ENCODE data around the gene ANKRD9. TPM values are rescaled to one million over a fixed set of nuclear protein-coding genes. Genes with fewer than 3 reads are reported as not detected.

ANKRD9 gene
- total RNA-seq, 1 experiment from 2014 or later = 0.04 TPM

DNA sequence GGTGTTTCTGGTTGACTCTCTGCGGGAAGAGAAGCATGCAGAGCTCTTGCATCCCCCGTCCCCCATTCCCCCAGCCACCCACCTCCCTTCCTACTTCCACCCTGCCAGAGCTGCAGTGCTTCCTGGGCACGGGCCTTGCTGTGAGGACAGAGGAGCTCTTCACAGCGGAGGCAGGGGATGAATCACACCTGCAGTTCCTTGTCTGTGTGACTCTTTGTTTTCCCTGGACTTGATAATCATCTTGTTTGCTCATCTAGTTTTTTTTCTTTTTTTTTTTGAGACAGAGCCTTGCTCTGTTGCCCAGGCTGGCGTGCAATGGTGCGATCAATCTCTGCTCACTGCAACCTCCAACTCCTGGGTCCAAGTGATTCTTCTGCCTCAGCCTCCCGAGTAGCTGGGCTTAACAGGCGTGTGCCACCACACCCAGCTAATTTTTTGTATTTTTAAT is 27.8 kb downstream of the ANKRD9 start:
- H3K27me3 ChIP-seq (ENCODE audit: low read length) = no peaks in the 10 kb centered on the region
- H3K9me3 ChIP-seq (ENCODE audit: low read length) = no peaks in the 10 kb centered on the region
- no peak for DNase-seq
- H3K9me2 ChIP-seq (replicated peaks; ENCODE audit: insufficient read depth, low read length) = no peaks in the 10 kb centered on the region
- H3K27ac ChIP-seq (ENCODE audit: low read length) = no peak overlapping the region
- no peaks in the 10 kb centered on the region for H3K36me3 ChIP-seq (ENCODE audit: insufficient read depth, low read length)
- no peaks in the 10 kb centered on the region for H4K20me1 ChIP-seq (ENCODE audit: insufficient read depth, low read depth, low read length)
- no peaks in the 10 kb centered on the region for H3K4me1 ChIP-seq (ENCODE audit: low read length)
- no peak overlapping the region for H2AFZ ChIP-seq (ENCODE audit: low read length)
- no peak overlapping the region for H3K4me2 ChIP-seq (ENCODE audit: low read depth, low read length, poor library complexity, severe bottlenecking)
- H3K79me2 ChIP-seq (ENCODE audit: low read length) = no peaks in the 10 kb centered on the region
- H3K9ac ChIP-seq (ENCODE audit: low read length) = no peak overlapping the region
- H3K4me3 ChIP-seq (ENCODE audit: low read length) = no peak overlapping the region

DNA sequence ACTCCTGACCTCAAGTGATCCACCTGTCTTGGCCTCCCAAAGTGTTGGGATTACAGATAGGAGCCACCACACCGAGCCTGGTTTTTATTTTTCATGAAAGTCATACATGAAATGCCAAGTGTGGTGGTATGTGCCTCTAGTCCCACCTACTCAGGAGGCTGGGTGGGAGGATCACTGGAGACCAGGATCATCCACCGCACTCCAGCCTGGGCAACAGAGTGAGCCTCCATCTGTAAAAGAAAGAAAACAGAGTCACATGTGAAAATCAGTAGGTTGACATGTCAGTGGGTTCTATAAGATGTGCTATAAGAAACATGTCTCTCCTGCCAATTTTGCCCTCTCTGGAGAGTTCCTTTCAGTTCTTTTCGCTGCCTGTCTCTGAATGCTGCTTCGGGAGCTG is 28.2 kb downstream of the ANKRD9 start:
- no peaks in the 10 kb centered on the region for H3K9me2 ChIP-seq (replicated peaks; ENCODE audit: insufficient read depth, low read length)
- no peak overlapping the region for H3K9ac ChIP-seq (ENCODE audit: low read length)
- no peak overlapping the region for H3K27ac ChIP-seq (ENCODE audit: low read length)
- H3K9me3 ChIP-seq (ENCODE audit: low read length) = no peaks in the 10 kb centered on the region
- no peaks in the 10 kb centered on the region for H3K27me3 ChIP-seq (ENCODE audit: low read length)
- no peaks in the 10 kb centered on the region for H3K4me1 ChIP-seq (ENCODE audit: low read length)
- H3K4me2 ChIP-seq (ENCODE audit: low read depth, low read length, poor library complexity, severe bottlenecking) = no peak overlapping the region
- H3K79me2 ChIP-seq (ENCODE audit: low read length) = no peaks in the 10 kb centered on the region
- H3K36me3 ChIP-seq (ENCODE audit: insufficient read depth, low read length) = no peaks in the 10 kb centered on the region
- no peak for DNase-seq
- H3K4me3 ChIP-seq (ENCODE audit: low read length) = no peak overlapping the region
- H2AFZ ChIP-seq (ENCODE audit: low read length) = no peak overlapping the region
- H4K20me1 ChIP-seq (ENCODE audit: insufficient read depth, low read depth, low read length) = no peaks in the 10 kb centered on the region

DNA sequence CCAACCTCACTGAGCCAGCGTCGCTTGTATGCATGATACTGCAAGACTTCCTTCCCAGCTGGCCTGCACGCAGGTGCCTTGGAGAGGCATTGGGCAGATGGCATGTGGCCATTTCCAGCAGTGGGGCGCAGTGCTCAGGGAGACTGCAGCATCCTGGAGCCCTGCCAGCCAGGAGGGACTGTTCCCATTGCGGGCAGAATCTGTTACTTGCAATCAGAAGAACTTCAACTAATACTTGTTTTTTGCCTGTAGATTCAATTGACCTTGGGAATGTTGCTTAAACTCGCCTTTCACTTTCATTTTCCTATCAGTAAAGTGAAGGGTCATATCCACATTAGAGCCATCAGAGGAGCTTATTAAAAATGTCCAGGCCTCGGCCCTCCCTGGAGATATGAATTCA is 29.8 kb downstream of the ANKRD9 start:
- H3K27me3 ChIP-seq (ENCODE audit: low read length) = no peaks in the 10 kb centered on the region
- no peak overlapping the region for H3K4me2 ChIP-seq (ENCODE audit: low read depth, low read length, poor library complexity, severe bottlenecking)
- H3K36me3 ChIP-seq (ENCODE audit: insufficient read depth, low read length) = no peaks in the 10 kb centered on the region
- H3K9me2 ChIP-seq (replicated peaks; ENCODE audit: insufficient read depth, low read length) = no peaks in the 10 kb centered on the region
- no peak overlapping the region for H3K9ac ChIP-seq (ENCODE audit: low read length)
- H3K79me2 ChIP-seq (ENCODE audit: low read length) = no peaks in the 10 kb centered on the region
- H4K20me1 ChIP-seq (ENCODE audit: insufficient read depth, low read depth, low read length) = no peaks in the 10 kb centered on the region
- no peak for DNase-seq
- no peaks in the 10 kb centered on the region for H3K4me1 ChIP-seq (ENCODE audit: low read length)
- H3K27ac ChIP-seq (ENCODE audit: low read length) = no peak overlapping the region
- no peak overlapping the region for H3K4me3 ChIP-seq (ENCODE audit: low read length)
- no peak overlapping the region for H2AFZ ChIP-seq (ENCODE audit: low read length)
- no peaks in the 10 kb centered on the region for H3K9me3 ChIP-seq (ENCODE audit: low read length)

GRCh38 chr14:102479107-102479506 is 30.5 kb downstream of the ANKRD9 start:
- no peaks in the 10 kb centered on the region for H3K9me2 ChIP-seq (replicated peaks; ENCODE audit: insufficient read depth, low read length)
- no peaks in the 10 kb centered on the region for H3K4me1 ChIP-seq (ENCODE audit: low read length)
- H3K27ac ChIP-seq (ENCODE audit: low read length) = no peak overlapping the region
- no peak overlapping the region for H3K9ac ChIP-seq (ENCODE audit: low read length)
- no peaks in the 10 kb centered on the region for H3K27me3 ChIP-seq (ENCODE audit: low read length)
- no peaks in the 10 kb centered on the region for H4K20me1 ChIP-seq (ENCODE audit: insufficient read depth, low read depth, low read length)
- no peaks in the 10 kb centered on the region for H3K36me3 ChIP-seq (ENCODE audit: insufficient read depth, low read length)
- no peaks in the 10 kb centered on the region for H3K9me3 ChIP-seq (ENCODE audit: low read length)
- no peak for DNase-seq
- no peak overlapping the region for H3K4me2 ChIP-seq (ENCODE audit: low read depth, low read length, poor library complexity, severe bottlenecking)
- no peaks in the 10 kb centered on the region for H3K79me2 ChIP-seq (ENCODE audit: low read length)
- H3K4me3 ChIP-seq (ENCODE audit: low read length) = no peak overlapping the region
- no peak overlapping the region for H2AFZ ChIP-seq (ENCODE audit: low read length)

DNA sequence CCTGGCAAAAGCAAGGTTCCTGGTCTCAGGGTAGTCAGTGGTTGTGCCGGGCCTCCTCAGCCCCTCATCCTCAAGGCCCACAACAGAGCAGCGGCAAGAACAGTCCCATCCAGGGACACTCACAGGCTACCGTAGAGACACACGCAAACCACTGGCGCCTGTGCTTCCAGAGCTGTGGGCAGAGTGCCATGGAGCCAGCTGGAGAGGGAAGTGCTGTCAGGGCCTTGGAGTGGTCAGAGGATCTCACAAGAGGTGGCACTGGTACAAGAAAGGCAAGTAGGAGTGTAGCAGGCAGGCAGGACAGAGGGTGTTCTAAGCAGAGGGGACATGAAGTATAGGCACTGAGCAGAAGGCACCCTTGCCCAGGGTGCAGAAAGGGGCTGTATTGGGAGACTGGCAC is 34.6 kb downstream of the ANKRD9 start:
- H4K20me1 ChIP-seq (ENCODE audit: insufficient read depth, low read depth, low read length) = no peaks in the 10 kb centered on the region
- H3K4me2 ChIP-seq (ENCODE audit: low read depth, low read length, poor library complexity, severe bottlenecking) = no peak overlapping the region
- no peaks in the 10 kb centered on the region for H3K36me3 ChIP-seq (ENCODE audit: insufficient read depth, low read length)
- H3K27ac ChIP-seq (ENCODE audit: low read length) = no peak overlapping the region
- H3K79me2 ChIP-seq (ENCODE audit: low read length) = no peaks in the 10 kb centered on the region
- DNase-seq = no peak
- no peaks in the 10 kb centered on the region for H3K9me2 ChIP-seq (replicated peaks; ENCODE audit: insufficient read depth, low read length)
- H3K9ac ChIP-seq (ENCODE audit: low read length) = no peak overlapping the region
- H3K27me3 ChIP-seq (ENCODE audit: low read length) = no peaks in the 10 kb centered on the region
- H3K4me1 ChIP-seq (ENCODE audit: low read length) = no peaks in the 10 kb centered on the region
- no peaks in the 10 kb centered on the region for H3K9me3 ChIP-seq (ENCODE audit: low read length)
- no peak overlapping the region for H3K4me3 ChIP-seq (ENCODE audit: low read length)
- H2AFZ ChIP-seq (ENCODE audit: low read length) = no peak overlapping the region

DNA sequence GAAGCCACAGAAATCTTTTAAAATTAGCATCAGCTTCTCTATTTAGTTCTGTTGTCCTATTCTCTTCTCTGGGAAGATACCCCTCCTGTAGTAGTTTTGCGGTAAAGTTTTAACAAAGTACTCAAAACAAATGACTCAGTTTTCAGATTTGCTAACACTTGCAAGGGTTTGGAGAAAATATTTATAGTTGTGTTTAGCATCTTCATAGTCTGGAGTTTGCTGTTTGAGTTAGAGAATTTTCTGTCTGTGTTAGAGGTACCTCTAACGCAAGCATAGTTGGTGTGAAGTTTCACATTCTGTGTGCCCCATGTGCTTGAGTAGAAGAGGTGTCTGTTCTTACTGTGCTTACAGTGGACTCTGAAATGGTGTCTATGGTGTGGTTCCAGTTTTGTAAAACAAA is 36.0 kb downstream of the ANKRD9 start:
- no peak overlapping the region for H3K4me3 ChIP-seq (ENCODE audit: low read length)

GRCh38 chr14:102472791-102473150 is 36.8 kb downstream of the ANKRD9 start:
- H3K27ac ChIP-seq (ENCODE audit: low read length) = no peak overlapping the region
- no peak overlapping the region for H2AFZ ChIP-seq (ENCODE audit: low read length)
- no peaks in the 10 kb centered on the region for H3K79me2 ChIP-seq (ENCODE audit: low read length)
- no peak overlapping the region for H3K4me3 ChIP-seq (ENCODE audit: low read length)
- H3K9me2 ChIP-seq (replicated peaks; ENCODE audit: insufficient read depth, low read length) = no peaks in the 10 kb centered on the region
- H3K36me3 ChIP-seq (ENCODE audit: insufficient read depth, low read length) = no peaks in the 10 kb centered on the region
- no peaks in the 10 kb centered on the region for H3K9me3 ChIP-seq (ENCODE audit: low read length)
- H3K4me1 ChIP-seq (ENCODE audit: low read length) = no peaks in the 10 kb centered on the region
- no peak overlapping the region for H3K4me2 ChIP-seq (ENCODE audit: low read depth, low read length, poor library complexity, severe bottlenecking)
- H4K20me1 ChIP-seq (ENCODE audit: insufficient read depth, low read depth, low read length) = no peaks in the 10 kb centered on the region
- H3K27me3 ChIP-seq (ENCODE audit: low read length) = no peaks in the 10 kb centered on the region
- no peak overlapping the region for H3K9ac ChIP-seq (ENCODE audit: low read length)
- no peak for DNase-seq

More for the DNA sequence above, 36.0 kb downstream of the ANKRD9 start:
- Histone ChIP-seq H3K9me3 (ENCODE audit: low read length) (no peaks in the 10 kb centered on the region), H3K4me2 (ENCODE audit: low read depth, low read length, poor library complexity, severe bottlenecking) (no peak overlapping the region), H3K79me2 (ENCODE audit: low read length) (no peaks in the 10 kb centered on the region), H3K36me3 (ENCODE audit: insufficient read depth, low read length) (no peaks in the 10 kb centered on the region), H4K20me1 (ENCODE audit: insufficient read depth, low read depth, low read length) (no peaks in the 10 kb centered on the region), H3K9me2 (replicated peaks; ENCODE audit: insufficient read depth, low read length) (no peaks in the 10 kb centered on the region), H2AFZ (ENCODE audit: low read length) (no peak overlapping the region), H3K27me3 (ENCODE audit: low read length) (no peaks in the 10 kb centered on the region), H3K4me1 (ENCODE audit: low read length) (no peaks in the 10 kb centered on the region), H3K27ac (ENCODE audit: low read length) (no peak overlapping the region), H3K9ac (ENCODE audit: low read length) (no peak overlapping the region)
- DNase-seq = no peak

DNA sequence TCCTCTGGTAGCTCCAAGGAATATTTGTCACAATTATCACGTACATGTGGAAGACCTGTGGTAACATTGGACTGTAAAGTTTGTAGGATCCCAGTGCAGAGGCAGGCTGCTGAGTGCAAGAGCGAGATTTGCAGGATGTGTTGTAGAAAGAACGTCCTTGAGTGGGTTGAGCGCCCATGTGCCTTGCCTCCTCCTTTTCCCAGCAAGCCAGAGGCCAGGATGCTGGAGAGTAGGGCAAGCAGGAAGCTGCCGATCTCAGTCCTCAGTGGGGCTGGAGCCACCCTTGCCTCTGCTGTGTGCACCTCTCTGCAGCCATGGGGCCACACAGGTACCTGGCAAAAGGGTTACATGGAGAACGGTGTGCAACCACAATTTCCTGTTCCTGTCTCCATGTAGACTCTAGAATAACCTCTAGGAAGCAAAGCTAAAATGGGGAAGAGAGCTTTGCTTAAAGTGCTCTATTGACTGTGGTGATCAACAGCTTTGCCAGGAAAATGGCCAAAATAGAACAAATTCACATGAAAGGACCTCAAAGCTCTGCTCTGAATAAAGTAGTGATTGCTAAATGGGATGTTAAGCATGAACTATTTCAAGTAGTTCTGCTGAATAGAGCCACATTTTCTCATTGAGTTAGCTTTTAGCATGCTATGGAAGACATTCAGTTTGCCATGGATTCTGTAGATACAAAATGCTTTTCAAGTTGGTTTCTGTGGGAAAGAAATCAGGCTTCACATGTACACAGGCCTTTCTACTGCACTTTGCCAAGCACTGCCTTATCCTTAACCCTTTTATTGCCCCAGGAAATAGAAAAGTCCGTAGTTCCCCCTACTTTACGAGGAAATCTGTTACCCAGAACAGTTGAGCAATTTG is 37.4 kb downstream of the ANKRD9 start:
- no peak for DNase-seq
- Histone ChIP-seq H2AFZ (ENCODE audit: low read length) (no peak overlapping the region), H3K9ac (ENCODE audit: low read length) (no peak overlapping the region), H3K4me2 (ENCODE audit: low read depth, low read length, poor library complexity, severe bottlenecking) (no peak overlapping the region), H3K9me3 (ENCODE audit: low read length) (no peaks in the 10 kb centered on the region), H4K20me1 (ENCODE audit: insufficient read depth, low read depth, low read length) (no peaks in the 10 kb centered on the region), H3K9me2 (replicated peaks; ENCODE audit: insufficient read depth, low read length) (no peaks in the 10 kb centered on the region), H3K79me2 (ENCODE audit: low read length) (no peaks in the 10 kb centered on the region), H3K27me3 (ENCODE audit: low read length) (no peaks in the 10 kb centered on the region), H3K4me3 (ENCODE audit: low read length) (no peak overlapping the region), H3K36me3 (ENCODE audit: insufficient read depth, low read length) (no peaks in the 10 kb centered on the region), H3K4me1 (ENCODE audit: low read length) (no peaks in the 10 kb centered on the region), H3K27ac (ENCODE audit: low read length) (no peak overlapping the region)

All from Karpas-422 (cell line).